WTC11 (cell line): ENCODE results near the gene RAB40B.

Source experiments
- AFF4 ChIP-seq: sonication (generic); formaldehyde crosslinking; IDR thresholded peaks from 2 replicates; pipeline ENCODE4 v1.8.1; 2023; ENCODE audit warnings: mild to moderate bottlenecking, missing genetic modification reagents, borderline replicate concordance
- ATF6 ChIP-seq: sonication (generic); formaldehyde crosslinking; IDR thresholded peaks from 2 replicates; pipeline ENCODE4 v1.8.1; 2023; ENCODE audit warnings: mild to moderate bottlenecking, missing genetic modification reagents
- CTCF ChIP-seq: fragments of 200-600 bp; IDR thresholded peaks from 2 replicates; pipeline ENCODE4 v1.8.0; 2022; ENCODE audit warnings: antibody characterized with exemption
- ETV6 ChIP-seq: sonication (generic); formaldehyde crosslinking; IDR thresholded peaks from 2 replicates; pipeline ENCODE4 v1.8.1; 2022; ENCODE audit warnings: mild to moderate bottlenecking, missing genetic modification reagents
- FOXK1 ChIP-seq: sonication (generic); formaldehyde crosslinking; IDR thresholded peaks from 2 replicates; pipeline ENCODE4 v1.8.0; 2022; ENCODE audit warnings: mild to moderate bottlenecking, moderate library complexity, missing genetic modification reagents
- GABPB1 ChIP-seq: sonication (generic); formaldehyde crosslinking; IDR thresholded peaks from 2 replicates; pipeline ENCODE4 v1.8.1; 2023; ENCODE audit warnings: mild to moderate bottlenecking, missing genetic modification reagents
- SP1 ChIP-seq: sonication (generic); formaldehyde crosslinking; conservative IDR thresholded peaks from 2 replicates; pipeline ENCODE4 v1.8.1; 2022; ENCODE audit warnings: missing genetic modification reagents
- USF1 ChIP-seq: sonication (generic); formaldehyde crosslinking; IDR thresholded peaks from 2 replicates; pipeline ENCODE4 v1.8.0; 2022; ENCODE audit warnings: mild to moderate bottlenecking, missing genetic modification reagents
- USF2 ChIP-seq: sonication (generic); formaldehyde crosslinking; IDR thresholded peaks from 2 replicates; pipeline ENCODE4 v1.8.1; 2023; ENCODE audit warnings: mild to moderate bottlenecking, missing genetic modification reagents, moderate library complexity
- ZNF263 ChIP-seq: sonication (generic); formaldehyde crosslinking; IDR thresholded peaks from 2 replicates; pipeline ENCODE4 v1.8.1; 2022; ENCODE audit warnings: low read depth, mild to moderate bottlenecking, moderate library complexity, missing genetic modification reagents
- TF ChIP-seq, protein P1 (sequence below): sonication (generic); formaldehyde crosslinking; IDR thresholded peaks from 2 replicates; pipeline ENCODE4 v1.8.1; 2022; ENCODE audit warnings: low read depth, mild to moderate bottlenecking, moderate library complexity, missing genetic modification reagents, borderline replicate concordance
- TF ChIP-seq, protein P2 (sequence below): sonication (generic); formaldehyde crosslinking; IDR thresholded peaks from 2 replicates; pipeline ENCODE4 v1.8.1; 2022; ENCODE audit warnings: low read depth, missing genetic modification reagents, borderline replicate concordance

DNA sequence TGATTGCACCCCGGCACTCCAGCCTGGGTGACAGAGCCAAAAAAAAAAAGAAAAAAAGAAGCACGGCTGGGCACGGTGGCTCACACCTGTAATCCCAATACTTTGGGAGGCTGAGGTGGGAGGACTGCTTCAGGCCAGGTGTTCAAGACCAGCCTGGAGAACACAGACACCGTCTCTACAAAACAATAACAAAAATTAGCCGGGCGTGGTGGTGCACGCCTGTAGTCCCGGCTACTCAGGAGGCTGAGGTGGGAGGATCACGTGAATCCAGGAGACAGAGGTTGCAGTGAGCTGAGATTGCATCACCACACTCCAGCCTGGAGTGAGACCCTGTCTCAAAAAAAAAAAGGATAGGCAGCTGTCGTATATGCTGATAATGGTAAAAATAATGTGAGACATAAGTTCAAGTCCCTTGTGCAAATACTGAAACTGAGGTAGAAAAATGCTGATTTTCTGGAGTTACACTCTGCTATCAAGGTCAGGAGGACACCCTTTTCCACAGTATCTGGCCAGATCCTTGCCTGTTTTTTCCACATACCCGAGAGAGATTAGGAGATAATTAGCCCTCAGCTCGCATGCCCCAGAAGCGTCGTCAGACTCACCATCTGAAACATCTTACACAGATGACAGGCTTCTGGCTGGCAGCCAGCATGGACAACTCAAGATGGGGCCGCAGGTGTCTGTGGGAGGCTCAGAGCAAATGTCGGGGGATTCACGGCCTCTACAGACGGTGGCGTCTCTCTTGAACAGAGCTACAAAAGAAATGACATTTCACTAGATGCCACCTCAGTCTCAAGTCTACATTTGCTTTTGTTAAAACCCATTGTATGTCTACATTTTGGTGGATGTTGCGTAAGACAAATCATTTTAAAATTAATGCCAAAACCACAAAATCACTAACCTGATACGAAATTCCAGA is 87.1 kb downstream of the RAB40B start:
- no peak for TF ChIP-seq ZNF263 (CRISPR knock-in tag)
- no peak for TF ChIP-seq CTCF
- TF ChIP-seq, protein P1, sequence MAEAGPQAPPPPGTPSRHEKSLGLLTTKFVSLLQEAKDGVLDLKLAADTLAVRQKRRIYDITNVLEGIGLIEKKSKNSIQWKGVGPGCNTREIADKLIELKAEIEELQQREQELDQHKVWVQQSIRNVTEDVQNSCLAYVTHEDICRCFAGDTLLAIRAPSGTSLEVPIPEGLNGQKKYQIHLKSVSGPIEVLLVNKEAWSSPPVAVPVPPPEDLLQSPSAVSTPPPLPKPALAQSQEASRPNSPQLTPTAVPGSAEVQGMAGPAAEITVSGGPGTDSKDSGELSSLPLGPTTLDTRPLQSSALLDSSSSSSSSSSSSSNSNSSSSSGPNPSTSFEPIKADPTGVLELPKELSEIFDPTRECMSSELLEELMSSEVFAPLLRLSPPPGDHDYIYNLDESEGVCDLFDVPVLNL (CRISPR knock-in tag) = no peak
- no peak for TF ChIP-seq AFF4
- no peak for TF ChIP-seq GABPB1 (CRISPR knock-in tag)
- TF ChIP-seq, protein P2, sequence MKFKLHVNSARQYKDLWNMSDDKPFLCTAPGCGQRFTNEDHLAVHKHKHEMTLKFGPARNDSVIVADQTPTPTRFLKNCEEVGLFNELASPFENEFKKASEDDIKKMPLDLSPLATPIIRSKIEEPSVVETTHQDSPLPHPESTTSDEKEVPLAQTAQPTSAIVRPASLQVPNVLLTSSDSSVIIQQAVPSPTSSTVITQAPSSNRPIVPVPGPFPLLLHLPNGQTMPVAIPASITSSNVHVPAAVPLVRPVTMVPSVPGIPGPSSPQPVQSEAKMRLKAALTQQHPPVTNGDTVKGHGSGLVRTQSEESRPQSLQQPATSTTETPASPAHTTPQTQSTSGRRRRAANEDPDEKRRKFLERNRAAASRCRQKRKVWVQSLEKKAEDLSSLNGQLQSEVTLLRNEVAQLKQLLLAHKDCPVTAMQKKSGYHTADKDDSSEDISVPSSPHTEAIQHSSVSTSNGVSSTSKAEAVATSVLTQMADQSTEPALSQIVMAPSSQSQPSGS (CRISPR knock-in tag) = no peak
- no peak for TF ChIP-seq USF2
- TF ChIP-seq FOXK1 (CRISPR knock-in tag) = no peak
- TF ChIP-seq SP1 (CRISPR knock-in tag) = no peak
- no peak for TF ChIP-seq USF1 (CRISPR knock-in tag)
- no peak for TF ChIP-seq ETV6 (CRISPR knock-in tag)
- TF ChIP-seq ATF6 (CRISPR knock-in tag) = no peak
